CD14-positive monocyte (primary cell): ENCODE data around the gene CEP97. TPM values are rescaled to one million over a fixed set of nuclear protein-coding genes. Genes with fewer than 3 reads are reported as not detected.

Experiments
- DNase-seq, 3 donors: peaks; one replicate each; pipeline ENCODE4 v3.0.0-alpha.2; 2011 to 2022
- H2AFZ ChIP-seq: 2 replicates; pipeline ENCODE4 v1.6.0; 2012; ENCODE audit warnings: mild to moderate bottlenecking, low read depth, low read length, inconsistent platforms; ENCODE audit not compliant: insufficient read depth, poor library complexity, severe bottlenecking
- H3K27ac ChIP-seq, 2 donors: 1 replicate in 1 of 2; 2 replicates in 1 of 2; pipeline ENCODE4 v1.5.1; 2012 to 2013; ENCODE audit warnings: low read length in 2 of 2, control low read depth in 1 of 2, inconsistent platforms in 1 of 2, low read depth in 1 of 2, mild to moderate bottlenecking in 1 of 2
- H3K27me3 ChIP-seq, 2 donors: one replicate each; pipeline versions ENCODE4 v1.6.0 to v1.6.1; 2011 to 2013; ENCODE audit warnings: low read length in 2 of 2; ENCODE audit not compliant: control insufficient read depth in 2 of 2, insufficient read depth in 2 of 2
- H3K36me3 ChIP-seq, 2 donors: replicated peaks in 1 of 2; 1 replicate in 1 of 2; 2 replicates in 1 of 2; pipeline versions ENCODE4 v1.5.1 to v1.6.1; 2012 to 2013; ENCODE audit warnings: low read length in 2 of 2, control low read depth in 1 of 2, inconsistent platforms in 1 of 2, mild to moderate bottlenecking in 1 of 2; ENCODE audit not compliant: insufficient read depth in 2 of 2, control insufficient read depth in 1 of 2
- H3K4me1 ChIP-seq, 2 donors: 1 replicate in 1 of 2; 2 replicates in 1 of 2; pipeline versions ENCODE4 v1.5.1 to v1.6.1; 2012 to 2013; ENCODE audit warnings: low read length in 2 of 2, control low read depth in 1 of 2, inconsistent platforms in 1 of 2, mild to moderate bottlenecking in 1 of 2, moderate library complexity in 1 of 2; ENCODE audit not compliant: insufficient read depth in 2 of 2, control insufficient read depth in 1 of 2
- H3K4me2 ChIP-seq: replicated peaks from 2 replicates; pipeline ENCODE3; 2012; ENCODE audit warnings: low read length, moderate library complexity, mild to moderate bottlenecking; ENCODE audit not compliant: poor library complexity, severe bottlenecking; ENCODE audit errors: extremely low read depth
- H3K4me3 ChIP-seq, 3 experiments: fragments of 200-600 bp in 1 of 3; sonication (generic) in 1 of 3; replicated peaks in 1 of 3; 1 replicate in 2 of 3; 2 replicates in 1 of 3; pipeline ENCODE4 v1.5.1; 2011 to 2013; ENCODE audit warnings: low read length in 3 of 3, mild to moderate bottlenecking in 3 of 3, control low read depth in 2 of 3, low read depth in 2 of 3, inconsistent platforms in 1 of 3, moderate library complexity in 1 of 3
- H3K79me2 ChIP-seq: 2 replicates; pipeline ENCODE4 v1.6.0; 2012; ENCODE audit warnings: mild to moderate bottlenecking, control low read depth, inconsistent platforms, low read length, moderate library complexity; ENCODE audit not compliant: insufficient read depth
- H3K9ac ChIP-seq: 2 replicates; pipeline ENCODE4 v1.6.0; 2017; ENCODE audit warnings: low read length, mild to moderate bottlenecking; ENCODE audit not compliant: insufficient read depth, poor library complexity, severe bottlenecking
- H3K9me3 ChIP-seq, 2 donors: replicated peaks in 1 of 2; 1 replicate in 1 of 2; 2 replicates in 1 of 2; pipeline versions ENCODE4 v1.5.1 to v1.6.1; 2012 to 2013; ENCODE audit warnings: low read length in 2 of 2, control low read depth in 1 of 2; ENCODE audit not compliant: control insufficient read depth in 1 of 2, insufficient read depth in 1 of 2
- H4K20me1 ChIP-seq: 2 replicates; pipeline ENCODE4 v1.6.0; 2012; ENCODE audit warnings: mild to moderate bottlenecking, low read length, control low read depth, moderate library complexity; ENCODE audit not compliant: insufficient read depth
- H3K27ac Mint-ChIP-seq, 7 donors: one replicate each; pipeline ENCODE4 v1.8.0; 2020; ENCODE audit warnings: mild to moderate bottlenecking in 7 of 7, mixed read lengths in 7 of 7, moderate library complexity in 6 of 7, inconsistent platforms in 2 of 7
- H3K27me3 Mint-ChIP-seq, 3 donors: one replicate each; pipeline ENCODE4 v1.8.0; 2021 to 2022; ENCODE audit warnings: low read depth in 3 of 3, mild to moderate bottlenecking in 3 of 3, mixed read lengths in 3 of 3, moderate library complexity in 3 of 3, inconsistent platforms in 1 of 3
- H3K36me3 Mint-ChIP-seq, 2 donors: one replicate each; pipeline ENCODE4 v1.8.0; 2020; ENCODE audit warnings: mixed read lengths in 2 of 2, inconsistent platforms in 1 of 2, mild to moderate bottlenecking in 1 of 2
- H3K4me1 Mint-ChIP-seq: one replicate; pipeline ENCODE4 v1.8.0; 2020; ENCODE audit warnings: mild to moderate bottlenecking, mixed read lengths
- H3K4me3 Mint-ChIP-seq, 2 donors: one replicate each; pipeline ENCODE4 v1.8.0; 2020; ENCODE audit warnings: mild to moderate bottlenecking in 2 of 2, mixed read lengths in 2 of 2, moderate library complexity in 1 of 2
- H3K9me3 Mint-ChIP-seq, 7 donors: one replicate each; pipeline ENCODE4 v1.8.0; 2020 to 2022; ENCODE audit warnings: mixed read lengths in 7 of 7, mild to moderate bottlenecking in 6 of 7, moderate library complexity in 6 of 7, inconsistent platforms in 2 of 7
- WGBS: methylation state at CpG from one replicate; pipeline ENCODE4 v1.1.5; 2013; ENCODE audit warnings: missing lambda C conversion rate; ENCODE audit not compliant: insufficient coverage; 5-methylcytosine and 5-hydroxymethylcytosine counted together
- intact Hi-C, 2 donors: fragments of 100-400 bp; cut with micrococcal nuclease; formaldehyde crosslinking; loops; one replicate each; pipeline versions ENCODE4 v1.15.0 to v1.15.1; 2023
- polyA plus RNA-seq, 3 donors: library from polyadenylated mRNA; depleted of rRNA in 1 of 3; unstranded in 2 of 3; stranded (reverse) in 1 of 3; fragments of 300-500 nt in 2 of 3; fragments of >200 nt in 1 of 3; fragmentation: Illumina TruSeq in 2 of 3; gene quantifications; 1 replicate in 2 of 3; 2 replicates in 1 of 3; pipeline ENCODE4 v1.2.3, GENCODE V29; 2012 to 2021
- TF ChIP-seq, protein P1 (sequence below): fragments of 200-600 bp; IDR thresholded peaks from one replicate; pipeline ENCODE4 v1.8.0; 2022; ENCODE audit warnings: antibody characterized with exemption, mild to moderate bottlenecking

The CEP97 gene
- polyA plus RNA-seq, 3 donors = 0.79 to 1.7 (median 1.5) TPM

DNA sequence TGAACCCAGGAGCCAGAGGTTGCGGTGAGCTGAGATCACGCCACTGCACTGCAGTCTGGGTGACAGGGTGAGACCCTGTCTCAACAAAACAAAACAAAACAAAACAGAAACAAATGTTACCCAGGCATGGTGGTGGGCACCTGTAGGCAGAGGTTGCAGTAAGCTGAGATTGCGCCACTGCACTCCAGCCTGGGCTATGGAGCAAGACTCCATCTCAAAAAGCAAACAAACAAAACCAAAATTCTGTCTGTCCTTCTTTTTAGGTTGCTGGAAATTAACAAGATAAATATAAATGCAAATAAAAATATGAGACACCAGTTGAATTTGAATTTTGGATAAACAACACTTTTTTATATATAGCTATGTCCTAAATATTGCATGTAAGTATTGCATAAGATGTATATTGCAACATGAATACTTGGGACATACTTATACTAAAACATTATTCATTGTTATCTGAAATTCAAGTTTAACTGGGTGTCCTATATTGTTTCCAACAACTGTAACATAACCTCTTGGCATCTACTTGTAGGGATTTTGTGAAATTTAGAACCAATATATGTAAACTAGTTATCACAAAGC, 4.7 kb upstream of the CEP97 start:
- H4K20me1 ChIP-seq = no peaks in the 10 kb centered on the region
- DNase-seq = peak; percentile 19 to 73 (median 52)
- no peaks in the 10 kb centered on the region for H3K79me2 ChIP-seq
- peaks cover 39 to 46% of the 10 kb centered on the region in 2 donors for H3K4me1 ChIP-seq
- no peaks in the 10 kb centered on the region for H3K9me3 ChIP-seq
- H2AFZ ChIP-seq = no peak overlapping the region
- no CpG with 5 or more reads among the region's 3 CpGs for WGBS
- Mint-ChIP-seq H3K4me1 (peaks cover 35% of the 10 kb centered on the region), H3K27ac (peak overlapping the region in 6 of 7 donors; percentile 46 to 75 (median 48)), H3K4me3 (no peak overlapping the region), H3K9me3 (peaks cover 0 to 2% (median 0%) of the 10 kb centered on the region in 7 donors), H3K27me3 (no peaks in the 10 kb centered on the region), H3K36me3 (no peaks in the 10 kb centered on the region)
- H3K27ac ChIP-seq = peak overlapping the region; percentile 2 to 70
- peak overlapping the region; percentile 10 for H3K4me2 ChIP-seq
- intact Hi-C loops = loop anchor here in 1 of 2 donors (5.0 kb wide), 1 partner anchor 32 kb away; the partner anchor contains the start of gene RPL24
- TF ChIP-seq, protein P1, sequence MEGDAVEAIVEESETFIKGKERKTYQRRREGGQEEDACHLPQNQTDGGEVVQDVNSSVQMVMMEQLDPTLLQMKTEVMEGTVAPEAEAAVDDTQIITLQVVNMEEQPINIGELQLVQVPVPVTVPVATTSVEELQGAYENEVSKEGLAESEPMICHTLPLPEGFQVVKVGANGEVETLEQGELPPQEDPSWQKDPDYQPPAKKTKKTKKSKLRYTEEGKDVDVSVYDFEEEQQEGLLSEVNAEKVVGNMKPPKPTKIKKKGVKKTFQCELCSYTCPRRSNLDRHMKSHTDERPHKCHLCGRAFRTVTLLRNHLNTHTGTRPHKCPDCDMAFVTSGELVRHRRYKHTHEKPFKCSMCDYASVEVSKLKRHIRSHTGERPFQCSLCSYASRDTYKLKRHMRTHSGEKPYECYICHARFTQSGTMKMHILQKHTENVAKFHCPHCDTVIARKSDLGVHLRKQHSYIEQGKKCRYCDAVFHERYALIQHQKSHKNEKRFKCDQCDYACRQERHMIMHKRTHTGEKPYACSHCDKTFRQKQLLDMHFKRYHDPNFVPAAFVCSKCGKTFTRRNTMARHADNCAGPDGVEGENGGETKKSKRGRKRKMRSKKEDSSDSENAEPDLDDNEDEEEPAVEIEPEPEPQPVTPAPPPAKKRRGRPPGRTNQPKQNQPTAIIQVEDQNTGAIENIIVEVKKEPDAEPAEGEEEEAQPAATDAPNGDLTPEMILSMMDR = no peak
- H3K36me3 ChIP-seq = no peaks in the 10 kb centered on the region
- H3K27me3 ChIP-seq = no peaks in the 10 kb centered on the region
- H3K4me3 ChIP-seq = peak overlapping the region in 1 of 3 experiments; percentile 23
- H3K9ac ChIP-seq = no peak overlapping the region

DNA sequence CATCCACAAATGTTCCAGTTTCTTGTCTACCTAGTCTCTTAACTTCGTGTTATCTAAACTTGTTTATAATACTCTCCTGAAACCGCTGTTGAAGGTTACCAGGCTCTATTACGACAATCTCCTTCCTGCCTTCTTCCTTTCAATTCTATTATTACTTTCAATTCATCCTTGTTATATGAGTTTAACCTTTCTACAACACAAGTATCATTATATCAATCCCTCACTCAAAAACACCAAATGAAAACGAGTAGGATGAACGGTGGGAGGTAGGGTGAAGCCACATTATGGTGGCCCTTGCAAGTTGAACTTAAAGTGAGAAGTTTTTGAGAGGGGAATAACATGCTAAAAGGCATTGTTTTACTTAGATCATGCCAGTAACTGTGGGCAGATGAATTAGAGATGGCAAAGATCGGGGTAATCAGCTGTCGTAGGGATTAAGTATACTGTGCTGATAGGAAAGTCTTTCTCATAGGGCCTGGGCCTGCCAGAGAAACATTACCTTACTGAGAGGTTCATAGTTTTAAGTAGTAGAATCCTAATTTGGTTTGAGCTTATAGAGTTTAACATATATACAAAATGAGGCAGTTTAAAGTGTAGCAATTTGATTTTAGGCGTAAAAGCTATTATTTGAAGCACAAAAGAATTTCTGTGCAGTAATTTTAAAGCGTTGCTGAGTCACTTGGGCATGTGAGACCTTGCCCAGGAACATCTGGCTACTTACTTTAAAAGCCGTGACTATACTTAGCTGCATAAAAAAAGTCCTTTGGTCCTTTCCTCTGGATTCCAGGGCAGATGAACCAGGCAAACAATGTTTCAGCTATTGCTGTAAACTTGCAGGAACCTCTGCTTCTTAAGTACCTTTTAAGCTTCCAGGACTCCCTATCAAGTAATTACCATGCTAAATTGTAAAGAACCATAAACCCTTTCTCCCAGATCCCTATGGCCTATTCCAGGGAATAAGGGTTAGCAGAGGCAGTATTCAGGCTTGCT, 3.3 kb upstream of the CEP97 start:
- Histone ChIP-seq H3K9me3 (no peaks in the 10 kb centered on the region), H3K4me2 (no peak overlapping the region), H4K20me1 (no peaks in the 10 kb centered on the region), H2AFZ (peak overlapping the region; percentile 71), H3K27me3 (no peaks in the 10 kb centered on the region), H3K79me2 (peaks cover 13% of the 10 kb centered on the region), H3K27ac (peak overlapping the region in 1 of 2 donors; percentile 70), H3K4me3 (no peak overlapping the region), H3K4me1 (peaks cover 48 to 55% of the 10 kb centered on the region in 2 donors), H3K36me3 (no peaks in the 10 kb centered on the region), H3K9ac (no peak overlapping the region)
- H3K4me1 Mint-ChIP-seq = peaks cover 44% of the 10 kb centered on the region
- H3K9me3 Mint-ChIP-seq = peaks cover 0 to 2% (median 0%) of the 10 kb centered on the region in 7 donors
- no peak overlapping the region for H3K4me3 Mint-ChIP-seq
- DNase-seq = no peak
- no peaks in the 10 kb centered on the region for H3K36me3 Mint-ChIP-seq
- H3K27me3 Mint-ChIP-seq = no peaks in the 10 kb centered on the region
- intact Hi-C loops = loop anchor here in 1 of 2 donors (5.0 kb wide), 1 partner anchor 34 kb away; the partner anchor contains the start of gene RPL24
- peak overlapping the region; percentile 1 to 72 (median 22) for H3K27ac Mint-ChIP-seq
- TF ChIP-seq, protein P1 = no peak
- 20% methylated on average over 6 of the region's 10 CpGs for WGBS
